ENCODE results near the gene EXOC4. TPM values are rescaled to one million over a fixed set of nuclear protein-coding genes. Genes with fewer than 3 reads are reported as not detected.

The EXOC4 gene
- total RNA-seq, 1 experiment from 2014 or later: 71.0 TPM

- ChIA-PET POLR2A (no interaction called here), CTCF (no interaction called here)
- intact Hi-C loops (cut with micrococcal nuclease; ENCODE audit: unreplicated experiment) (no loop called here), in situ Hi-C loops (cut with HindIII; ENCODE audit: low pct_unique_long_range_greater_than_20kb, low sequenced_read_pairs) (no loop called here)
- TF ChIP-seq POLR2AphosphoS5 (IDR thresholded peaks at IDR 0.05; ENCODE audit: low read depth, low read length) (no peak), REST (IDR thresholded peaks at IDR 0.05; ENCODE audit: insufficient read depth in 1 of 2, low read depth in 2 of 2, low read length in 1 of 2) (no peak), SIN3A (IDR thresholded peaks at IDR 0.05; ENCODE audit: borderline replicate concordance, insufficient read depth, low read depth, low read length) (no peak), TCF7L2 (IDR thresholded peaks at IDR 0.05; ENCODE audit: low read depth, low read length) (no peak)
- TF ChIP-seq, protein P1, sequence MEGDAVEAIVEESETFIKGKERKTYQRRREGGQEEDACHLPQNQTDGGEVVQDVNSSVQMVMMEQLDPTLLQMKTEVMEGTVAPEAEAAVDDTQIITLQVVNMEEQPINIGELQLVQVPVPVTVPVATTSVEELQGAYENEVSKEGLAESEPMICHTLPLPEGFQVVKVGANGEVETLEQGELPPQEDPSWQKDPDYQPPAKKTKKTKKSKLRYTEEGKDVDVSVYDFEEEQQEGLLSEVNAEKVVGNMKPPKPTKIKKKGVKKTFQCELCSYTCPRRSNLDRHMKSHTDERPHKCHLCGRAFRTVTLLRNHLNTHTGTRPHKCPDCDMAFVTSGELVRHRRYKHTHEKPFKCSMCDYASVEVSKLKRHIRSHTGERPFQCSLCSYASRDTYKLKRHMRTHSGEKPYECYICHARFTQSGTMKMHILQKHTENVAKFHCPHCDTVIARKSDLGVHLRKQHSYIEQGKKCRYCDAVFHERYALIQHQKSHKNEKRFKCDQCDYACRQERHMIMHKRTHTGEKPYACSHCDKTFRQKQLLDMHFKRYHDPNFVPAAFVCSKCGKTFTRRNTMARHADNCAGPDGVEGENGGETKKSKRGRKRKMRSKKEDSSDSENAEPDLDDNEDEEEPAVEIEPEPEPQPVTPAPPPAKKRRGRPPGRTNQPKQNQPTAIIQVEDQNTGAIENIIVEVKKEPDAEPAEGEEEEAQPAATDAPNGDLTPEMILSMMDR (IDR thresholded peaks at IDR 0.05): no peak
- Histone ChIP-seq H3K36me3 (ENCODE audit: control insufficient read depth, insufficient read depth, low read length) (no peaks in the 10 kb centered on the region), H3K27me3 (ENCODE audit: control insufficient read depth, insufficient read depth, low read length) (no peaks in the 10 kb centered on the region), H3K4me3 (ENCODE audit: low read depth in 2 of 2, low read length in 2 of 2) (no peak overlapping the region), H3K27ac (ENCODE audit: low read length) (no peak overlapping the region), H3K4me1 (ENCODE audit: control insufficient read depth, insufficient read depth, low read length) (no peaks in the 10 kb centered on the region), H3K9me3 (ENCODE audit: control insufficient read depth, insufficient read depth, low read depth, low read length) (no peaks in the 10 kb centered on the region)
- ATAC-seq (no peak), DNase-seq (ENCODE audit: low read depth, low spot score) (no peak)
- BruUV-seq (replicated peaks): TSS peak; percentile 36
Observed at GRCh38 chr7:133442818-133443217, 189.9 kb downstream of the EXOC4 start.

DNA sequence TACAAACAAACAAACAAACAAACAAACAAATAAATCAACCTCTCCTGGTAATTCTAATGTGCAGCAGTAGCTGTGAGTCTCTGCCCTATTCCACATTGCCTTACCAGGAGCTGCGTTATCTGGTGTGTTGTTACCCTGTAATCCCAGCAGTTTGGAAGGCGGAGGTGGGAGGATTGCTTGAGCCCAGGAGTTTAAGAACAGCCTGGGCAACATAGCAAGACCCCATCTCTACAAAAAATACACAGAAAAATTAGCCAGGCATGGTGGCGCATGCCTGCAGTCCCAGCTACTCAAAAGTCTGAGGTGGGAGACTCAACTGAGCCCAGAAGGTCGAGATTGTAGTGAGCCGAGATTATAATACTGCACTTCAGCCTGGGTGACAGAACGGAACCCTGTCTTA, 192.7 kb downstream of the EXOC4 start:
- DNase-seq (ENCODE audit: low read depth, low spot score) (no peak), ATAC-seq (no peak)
- Histone ChIP-seq H3K27ac (ENCODE audit: low read length) (no peak overlapping the region), H3K9me3 (ENCODE audit: control insufficient read depth, insufficient read depth, low read depth, low read length) (no peaks in the 10 kb centered on the region), H3K36me3 (ENCODE audit: control insufficient read depth, insufficient read depth, low read length) (no peaks in the 10 kb centered on the region), H3K27me3 (ENCODE audit: control insufficient read depth, insufficient read depth, low read length) (no peaks in the 10 kb centered on the region), H3K4me1 (ENCODE audit: control insufficient read depth, insufficient read depth, low read length) (no peaks in the 10 kb centered on the region), H3K4me3 (ENCODE audit: low read depth in 2 of 2, low read length in 2 of 2) (no peak overlapping the region)
- ChIA-PET CTCF (no interaction called here), POLR2A (no interaction called here)
- TF ChIP-seq TCF7L2 (IDR thresholded peaks at IDR 0.05; ENCODE audit: low read depth, low read length) (no peak), SIN3A (IDR thresholded peaks at IDR 0.05; ENCODE audit: borderline replicate concordance, insufficient read depth, low read depth, low read length) (no peak), POLR2AphosphoS5 (IDR thresholded peaks at IDR 0.05; ENCODE audit: low read depth, low read length) (no peak), REST (IDR thresholded peaks at IDR 0.05; ENCODE audit: insufficient read depth in 1 of 2, low read depth in 2 of 2, low read length in 1 of 2) (no peak)
- TF ChIP-seq, protein P1 (IDR thresholded peaks at IDR 0.05): no peak
- intact Hi-C loops (cut with micrococcal nuclease; ENCODE audit: unreplicated experiment) (no loop called here), in situ Hi-C loops (cut with HindIII; ENCODE audit: low pct_unique_long_range_greater_than_20kb, low sequenced_read_pairs) (no loop called here)
- BruUV-seq (replicated peaks): no TSS peak

Data from Panc1 (cell line).